ENCODE results near the gene GRK4. TPM values are rescaled to one million over a fixed set of nuclear protein-coding genes. Genes with fewer than 3 reads are reported as not detected.

The GRK4 gene
- total RNA-seq, 1 donor from 2014 or later = 5.9 TPM

GRCh38 chr4:2963966-2964471 is 648 bp downstream of the GRK4 start:
- Mint-ChIP-seq H3K27ac (ENCODE audit: unreplicated experiment) (peak overlapping the region; percentile 59), H3K36me3 (ENCODE audit: low read depth, unreplicated experiment) (peaks cover 5% of the 10 kb centered on the region), H3K9me3 (ENCODE audit: unreplicated experiment) (no peaks in the 10 kb centered on the region), H3K4me3 (ENCODE audit: unreplicated experiment) (peak overlapping the region; percentile 96), H3K27me3 (ENCODE audit: unreplicated experiment) (peaks cover 8% of the 10 kb centered on the region), H3K4me1 (ENCODE audit: unreplicated experiment) (peaks cover 27% of the 10 kb centered on the region)
- TF ChIP-seq CTCF (IDR thresholded peaks at IDR 0.05; ENCODE audit: unreplicated experiment) = no peak
- peak; percentile 53 for DNase-seq (ENCODE audit: low spot score)

GRCh38 chr4:2964706-2965258 is 1.4 kb downstream of the GRK4 start:
- H3K9me3 Mint-ChIP-seq (ENCODE audit: unreplicated experiment) = no peaks in the 10 kb centered on the region
- H3K4me3 Mint-ChIP-seq (ENCODE audit: unreplicated experiment) = peak overlapping the region; percentile 96
- H3K36me3 Mint-ChIP-seq (ENCODE audit: low read depth, unreplicated experiment) = peaks cover 5% of the 10 kb centered on the region
- no peak for DNase-seq (ENCODE audit: low spot score)
- no peak for TF ChIP-seq CTCF (IDR thresholded peaks at IDR 0.05; ENCODE audit: unreplicated experiment)
- peak overlapping the region; percentile 59 for H3K27ac Mint-ChIP-seq (ENCODE audit: unreplicated experiment)
- H3K27me3 Mint-ChIP-seq (ENCODE audit: unreplicated experiment) = peaks cover 8% of the 10 kb centered on the region
- H3K4me1 Mint-ChIP-seq (ENCODE audit: unreplicated experiment) = peaks cover 23% of the 10 kb centered on the region

- Mint-ChIP-seq H3K4me3 (ENCODE audit: unreplicated experiment) (peak overlapping the region; percentile 84), H3K4me1 (ENCODE audit: unreplicated experiment) (peaks cover 23% of the 10 kb centered on the region), H3K27me3 (ENCODE audit: unreplicated experiment) (peaks cover 8% of the 10 kb centered on the region), H3K36me3 (ENCODE audit: low read depth, unreplicated experiment) (peaks cover 5% of the 10 kb centered on the region), H3K27ac (ENCODE audit: unreplicated experiment) (no peak overlapping the region), H3K9me3 (ENCODE audit: unreplicated experiment) (no peaks in the 10 kb centered on the region)
- no peak for TF ChIP-seq CTCF (IDR thresholded peaks at IDR 0.05; ENCODE audit: unreplicated experiment)
- DNase-seq (ENCODE audit: low spot score) = no peak
Observed at GRCh38 chr4:2965262-2965661, 1.9 kb downstream of the GRK4 start.

GRCh38 chr4:2968381-2968780 is 5.0 kb downstream of the GRK4 start:
- Mint-ChIP-seq H3K36me3 (ENCODE audit: low read depth, unreplicated experiment) (peaks cover 17% of the 10 kb centered on the region), H3K9me3 (ENCODE audit: unreplicated experiment) (no peaks in the 10 kb centered on the region), H3K4me3 (ENCODE audit: unreplicated experiment) (no peak overlapping the region), H3K27ac (ENCODE audit: unreplicated experiment) (peak overlapping the region; percentile 54), H3K4me1 (ENCODE audit: unreplicated experiment) (peaks cover 10% of the 10 kb centered on the region), H3K27me3 (ENCODE audit: unreplicated experiment) (peaks cover 11% of the 10 kb centered on the region)
- no peak for DNase-seq (ENCODE audit: low spot score)
- TF ChIP-seq CTCF (IDR thresholded peaks at IDR 0.05; ENCODE audit: unreplicated experiment) = no peak

GRCh38 chr4:2971275-2971674 is 7.9 kb downstream of the GRK4 start:
- TF ChIP-seq CTCF (IDR thresholded peaks at IDR 0.05; ENCODE audit: unreplicated experiment) = no peak
- H3K9me3 Mint-ChIP-seq (ENCODE audit: unreplicated experiment) = no peaks in the 10 kb centered on the region
- peaks cover 12% of the 10 kb centered on the region for H3K36me3 Mint-ChIP-seq (ENCODE audit: low read depth, unreplicated experiment)
- no peak for DNase-seq (ENCODE audit: low spot score)
- peaks cover 6% of the 10 kb centered on the region for H3K4me1 Mint-ChIP-seq (ENCODE audit: unreplicated experiment)
- peaks cover 8% of the 10 kb centered on the region for H3K27me3 Mint-ChIP-seq (ENCODE audit: unreplicated experiment)
- H3K4me3 Mint-ChIP-seq (ENCODE audit: unreplicated experiment) = no peak overlapping the region
- peak overlapping the region; percentile 80 for H3K27ac Mint-ChIP-seq (ENCODE audit: unreplicated experiment)
